Measurements from ENCODE around the gene TXLNG.
"Not testable (repeated sequence)": the region's sequence is repeated elsewhere in the genome, so short reads cannot be mapped to it uniquely, and the experiment has no call there.

TXLNG gene

GRCh38 chrX:16756724-16757123 lies 29.5 kb upstream of the TXLNG start:
- Histone ChIP-seq H3K4me1 (ENCODE audit: control insufficient read depth, insufficient read depth, low read length) (no peaks in the 10 kb centered on the region), H3K36me3 (ENCODE audit: control insufficient read depth in 2 of 2, insufficient read depth in 1 of 2, low read length in 2 of 2) (peaks cover 83 to 91% of the 10 kb centered on the region in 2 experiments), H3K4me3 (ENCODE audit: low read depth, low read length) (no peak overlapping the region), H3K9me3 (ENCODE audit: control insufficient read depth, insufficient read depth, low read depth, low read length) (no peaks in the 10 kb centered on the region), H3K27ac (ENCODE audit: extremely low read depth, low read depth, low read length) (no peak overlapping the region)
- POLR2A ChIA-PET: interaction anchor here (1.4 to 4.0 kb wide), 2 partner anchors 15 to 37 kb away, joined by 4 to 16 read pairs; partner anchors contain the start of gene SYAP1
- TF ChIP-seq ZBTB6 (tag by site-specific recombination; IDR thresholded peaks at IDR 0.05) (no peak), ZNF18 (tag by site-specific recombination; IDR thresholded peaks at IDR 0.05) (no peak), ZBTB49 (tag by site-specific recombination; IDR thresholded peaks at IDR 0.05; ENCODE audit: low read depth) (no peak), ZSCAN4 (tag by site-specific recombination; IDR thresholded peaks at IDR 0.05) (no peak), ZFP69B (tag by site-specific recombination; IDR thresholded peaks at IDR 0.05) (no peak), ZFHX2 (tag by site-specific recombination; conservative IDR thresholded peaks at IDR 0.05) (no peak), ZNF292 (tag by site-specific recombination; IDR thresholded peaks at IDR 0.05; ENCODE audit: borderline replicate concordance, low read depth) (no peak), ZNF133 (tag by site-specific recombination; IDR thresholded peaks at IDR 0.05) (no peak), CTCF (tag by site-specific recombination; IDR thresholded peaks at IDR 0.05) (no peak), ZNF324 (tag by site-specific recombination; IDR thresholded peaks at IDR 0.05) (no peak), HIC1 (tag by site-specific recombination; IDR thresholded peaks at IDR 0.05) (no peak), ZNF48 (tag by site-specific recombination; IDR thresholded peaks at IDR 0.05) (no peak), ZBTB17 (tag by site-specific recombination; IDR thresholded peaks at IDR 0.05) (no peak), ZNF664 (tag by site-specific recombination; IDR thresholded peaks at IDR 0.05) (no peak)
- CTCF ChIA-PET: interaction anchor here (0.9 to 1.1 kb wide), 3 partner anchors 17 to 60 kb away, joined by 3 to 5 read pairs (median 3); no protein-coding TSS in a partner anchor

- CTCF ChIA-PET; H3K9me3 ChIP-seq (ENCODE audit: control insufficient read depth, insufficient read depth, low read depth, low read length); H3K4me1 ChIP-seq (ENCODE audit: control insufficient read depth, insufficient read depth, low read length); H3K27ac ChIP-seq (ENCODE audit: extremely low read depth, low read depth, low read length); H3K4me3 ChIP-seq (ENCODE audit: low read depth, low read length): not testable (repeated sequence)
- H3K36me3 ChIP-seq (ENCODE audit: control insufficient read depth in 2 of 2, insufficient read depth in 1 of 2, low read length in 2 of 2): peaks cover 42 to 51% of the 10 kb centered on the region in 2 experiments
- POLR2A ChIA-PET: interaction anchor here (1.4 kb wide), 1 partner anchor 10 kb away, joined by 3 read pairs; no protein-coding TSS in a partner anchor
These were observed 24.8 kb upstream of the TXLNG start for GRCh38 chrX:16761500-16761899.
